ENCODE data around the gene CAPN13. TPM values are rescaled to one million over a fixed set of nuclear protein-coding genes. Genes with fewer than 3 reads are reported as not detected.

Gene CAPN13
- total and polyA plus RNA-seq, 2 donors (not counting 3 experiments of a cell fraction or from before 2014, with no cell fraction given) = not detected

- H3K27me3 ChIP-seq (ENCODE audit: control insufficient read depth in 2 of 2, insufficient read depth in 2 of 2, low read length in 2 of 2) = peaks cover 0 to 6% of the 10 kb centered on the region in 2 experiments
- DNase-seq (ENCODE audit: low read depth, low spot score) = no peak
- ChIA-PET POLR2A (no interaction called here), CTCF (no interaction called here)
- H3K9ac ChIP-seq (replicated peaks; ENCODE audit: extremely low read depth, insufficient read depth, low read length) = no peak overlapping the region
- H4K20me1 ChIP-seq (replicated peaks; ENCODE audit: control insufficient read depth, extremely low read depth, insufficient read depth, low read length) = no peaks in the 10 kb centered on the region
- H3K4me2 ChIP-seq (ENCODE audit: insufficient read depth, low read length) = no peak overlapping the region
- dilution Hi-C loops (cut with MboI; ENCODE audit: extremely low pct_ligation_motif_present, low sequenced_read_pairs) = no loop called here
- no peaks in the 10 kb centered on the region for H3K9me1 ChIP-seq (replicated peaks; ENCODE audit: control insufficient read depth, extremely low read depth, insufficient read depth, low read length)
- no TSS peak for BruUV-seq (replicated peaks)
- TF ChIP-seq POLR2A (IDR thresholded peaks at IDR 0.05; ENCODE audit: low read depth, low read length) (no peak), EZH2 (IDR thresholded peaks at IDR 0.05; ENCODE audit: borderline replicate concordance, low read depth, low read length, severe bottlenecking) (no peak), JUN (IDR thresholded peaks at IDR 0.05; ENCODE audit: borderline replicate concordance, insufficient read depth, insufficient read length, low read depth) (no peak), MAX (IDR thresholded peaks at IDR 0.05; ENCODE audit: insufficient read depth, insufficient read length) (no peak), MYC (IDR thresholded peaks at IDR 0.05; ENCODE audit: low read depth, low read length) (no peak), CTCF (IDR thresholded peaks at IDR 0.05; ENCODE audit: extremely low read depth in 1 of 2, insufficient read depth in 1 of 2, low read depth in 1 of 2, low read length in 2 of 2) (no peak), POLR2AphosphoS5 (IDR thresholded peaks at IDR 0.05; ENCODE audit: insufficient read depth, low read depth, low read length) (no peak), GATA2 (IDR thresholded peaks at IDR 0.05; ENCODE audit: insufficient read depth, insufficient read length, low read depth, low read length) (no peak), FOS (IDR thresholded peaks at IDR 0.05; ENCODE audit: borderline replicate concordance, insufficient read depth, low read length) (no peak)
- intact Hi-C loops (cut with micrococcal nuclease) = no loop called here
- no peak overlapping the region for H2AFZ ChIP-seq (ENCODE audit: low read depth, low read length)
- no peaks in the 10 kb centered on the region for H3K36me3 ChIP-seq (ENCODE audit: control insufficient read depth in 2 of 2, extremely low read depth in 1 of 2, insufficient read depth in 2 of 2, low read length in 2 of 2)
- H3K4me3 ChIP-seq (replicated peaks in 1 of 3; ENCODE audit: insufficient read depth in 1 of 3, low read depth in 1 of 3, low read length in 3 of 3) = no peak overlapping the region
- no peak for FAIRE-seq
- H3K79me2 ChIP-seq (ENCODE audit: control insufficient read depth, insufficient read depth, low read length) = no peaks in the 10 kb centered on the region
- no peak overlapping the region for H3K27ac ChIP-seq (ENCODE audit: insufficient read depth, low read depth, low read length)
- H3K9me3 ChIP-seq (replicated peaks; ENCODE audit: control insufficient read depth, insufficient read depth, low read length) = no peaks in the 10 kb centered on the region
- no peaks in the 10 kb centered on the region for H3K4me1 ChIP-seq (ENCODE audit: control insufficient read depth, extremely low read depth, insufficient read depth, low read length)
Measured at GRCh38 chr2:30673127-30673526, 134.1 kb downstream of the CAPN13 start.

Small RNAs within 50 kb of the gene (small RNA-seq; reads per million reads assigned to genes)
- not detected for gene AC092569.1 (ENCODE audit: insufficient read depth, insufficient read length, low read depth, low replicate concordance)

Measured in endothelial cell of umbilical vein (primary cell).